HepG2 (cell line): ENCODE results near the gene DUS3L. TPM values are rescaled to one million over a fixed set of nuclear protein-coding genes. Genes with fewer than 3 reads are reported as not detected.

Source experiments
- ARID5B ChIP-seq: IDR thresholded peaks from 2 replicates; pipeline ENCODE4 v1.4.0; 2020; ENCODE audit warnings: mild to moderate bottlenecking, missing genetic modification reagents
- ATF5 ChIP-seq: sonication (generic); formaldehyde crosslinking; IDR thresholded peaks from 2 replicates; pipeline ENCODE4 v1.4.0; 2020; ENCODE audit warnings: mild to moderate bottlenecking, low read depth, missing genetic modification reagents
- IKZF1 ChIP-seq: fragments of 450-650 bp; IDR thresholded peaks from 2 replicates; pipeline ENCODE4 v1.7.1; 2016
- JUN ChIP-seq: sonication (generic); formaldehyde crosslinking; IDR thresholded peaks from 2 replicates; pipeline ENCODE4 v1.4.0; 2020; ENCODE audit warnings: mild to moderate bottlenecking, missing genetic modification reagents
- MAFG ChIP-seq: sonication (generic); formaldehyde crosslinking; IDR thresholded peaks from 2 replicates; pipeline ENCODE4 v1.5.1; 2020; ENCODE audit warnings: mild to moderate bottlenecking, missing genetic modification reagents
- SPEN ChIP-seq: sonication (generic); formaldehyde crosslinking; IDR thresholded peaks from 2 replicates; pipeline ENCODE4 v1.5.1; 2020; ENCODE audit warnings: low read depth, mild to moderate bottlenecking, missing genetic modification reagents
- TEAD3 ChIP-seq: optimal IDR thresholded peaks from 2 replicates; pipeline ENCODE3; 2016; ENCODE audit warnings: borderline replicate concordance
- TFDP2 ChIP-seq: sonication (generic); formaldehyde crosslinking; IDR thresholded peaks from 2 replicates; pipeline ENCODE4 v1.4.0; 2020; ENCODE audit warnings: missing genetic modification reagents
- USF2 ChIP-seq, 2 experiments: sonication (generic) in 1 of 2; formaldehyde crosslinking in 1 of 2; IDR thresholded peaks; 2 replicates each; pipeline versions ENCODE4 v1.5.1 to v1.6.1; 2011 to 2020; ENCODE audit warnings: borderline replicate concordance in 1 of 2, low read depth in 1 of 2, low read length in 1 of 2, mild to moderate bottlenecking in 1 of 2, missing genetic modification reagents in 1 of 2, moderate library complexity in 1 of 2
- ZBTB34 ChIP-seq: sonication (generic); formaldehyde crosslinking; IDR thresholded peaks from 2 replicates; pipeline ENCODE4 v1.8.0; 2022; ENCODE audit warnings: mild to moderate bottlenecking, missing genetic modification reagents
- ZHX1 ChIP-seq: sonication (generic); formaldehyde crosslinking; IDR thresholded peaks from 2 replicates; pipeline ENCODE4 v1.8.1; 2022; ENCODE audit warnings: low read depth, mild to moderate bottlenecking, missing genetic modification reagents
- ZNF34 ChIP-seq: sonication (generic); formaldehyde crosslinking; IDR thresholded peaks from 2 replicates; pipeline ENCODE4 v1.4.0; 2020; ENCODE audit warnings: mild to moderate bottlenecking, missing genetic modification reagents, borderline replicate concordance
- ZNF589 ChIP-seq: sonication (generic); formaldehyde crosslinking; conservative IDR thresholded peaks from 2 replicates; pipeline ENCODE4 v1.8.0; 2022; ENCODE audit warnings: mild to moderate bottlenecking, moderate library complexity, missing genetic modification reagents
- ZNF883 ChIP-seq: sonication (generic); formaldehyde crosslinking; IDR thresholded peaks from 2 replicates; pipeline ENCODE4 v1.5.1; 2020; ENCODE audit warnings: mild to moderate bottlenecking, missing genetic modification reagents; ENCODE audit errors: not compliant biosample characterization
- polyA plus RNA-seq, 8 experiments: library from polyadenylated mRNA; depleted of rRNA in 3 of 8; stranded (reverse) in 7 of 8; unstranded in 1 of 8; fragments of >200 nt; fragmentation: Illumina TruSeq in 4 of 8; extraction: Trizol in 4 of 8; gene quantifications; 2 replicates each; pipeline versions ENCODE4 v1.2.1 to v1.2.3, GENCODE V29; 2011 to 2016; ENCODE audit warnings: low read depth in 4 of 8, missing spikeins in 1 of 8, mixed read lengths in 1 of 8; ENCODE audit not compliant: insufficient read depth in 1 of 8
- total RNA-seq, 5 experiments: library from RNA; depleted of rRNA; stranded (reverse); fragments of >200 nt; fragmentation: Illumina TruSeq; extraction: Trizol; gene quantifications; 2 replicates each; pipeline ENCODE4 v1.2.3, GENCODE V29; 2016; ENCODE audit warnings: low read depth in 1 of 5

The DUS3L gene
- total and polyA plus RNA-seq, 2 of the 13 experiments (the other 11 are each of a cell fraction or from before 2014, with no cell fraction given): 13.3 to 25.1 TPM

GRCh38 chr19:5800361-5801270, 9.7 kb upstream of the DUS3L start (continued):
- TF ChIP-seq ARID5B: peak; percentile 59; the same call in 1 of the 2 replicates
- peak; percentile 16 for TF ChIP-seq TEAD3 (CRISPR knock-in tag)
- no peak for TF ChIP-seq TFDP2 (CRISPR knock-in tag)
- TF ChIP-seq SPEN (CRISPR knock-in tag): no peak
- TF ChIP-seq ZNF883: no peak
- TF ChIP-seq ZBTB34 (CRISPR knock-in tag): peak; percentile 98
- no peak for TF ChIP-seq ZNF589 (CRISPR knock-in tag)
- TF ChIP-seq JUN (CRISPR knock-in tag): no peak
- TF ChIP-seq IKZF1: no peak
- peak; percentile 42; the same call in 1 of the 2 replicates for TF ChIP-seq ZHX1 (CRISPR knock-in tag)
- TF ChIP-seq ATF5 (CRISPR knock-in tag): no peak
- TF ChIP-seq MAFG (CRISPR knock-in tag): no peak
- TF ChIP-seq USF2 (IDR thresholded peaks at IDR 0.05; ENCODE audit: low read depth, low read length): 0 out of 2 replicates have a peak, but pooled peaks have one; percentile 54
- TF ChIP-seq USF2 (CRISPR knock-in tag; IDR thresholded peaks at IDR 0.05; ENCODE audit: borderline replicate concordance): peak; percentile 65; the same call in 1 of the 2 replicates
- TF ChIP-seq ZNF34: no peak
